OCI-M2 (cell line): ENCODE data around the gene THADA.

Experiments used
- DNase-seq: peaks from one replicate; lab custom pipeline; 2025; ENCODE audit not compliant: unreplicated experiment; lab: John Stamatoyannopoulos, UW

THADA gene

DNA sequence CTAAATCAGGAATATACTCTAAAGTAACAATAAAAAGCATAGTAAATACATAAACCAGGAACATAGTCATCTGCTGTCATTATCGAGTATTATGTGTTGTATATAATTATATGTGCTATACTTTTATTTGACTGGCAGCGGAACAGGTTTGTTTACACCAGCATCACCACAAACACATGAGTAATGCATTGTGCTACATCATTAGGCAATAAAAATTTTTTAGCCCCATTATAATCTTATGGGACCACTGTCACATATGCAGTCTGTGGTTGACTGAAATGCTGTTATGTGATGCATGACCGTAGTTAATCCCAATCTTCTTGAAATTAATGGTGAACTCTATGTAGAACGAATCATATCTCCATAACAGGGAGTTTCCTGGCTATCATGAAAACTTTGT is 232.7 kb downstream of the THADA start:
- DNase-seq, result no peak

DNA sequence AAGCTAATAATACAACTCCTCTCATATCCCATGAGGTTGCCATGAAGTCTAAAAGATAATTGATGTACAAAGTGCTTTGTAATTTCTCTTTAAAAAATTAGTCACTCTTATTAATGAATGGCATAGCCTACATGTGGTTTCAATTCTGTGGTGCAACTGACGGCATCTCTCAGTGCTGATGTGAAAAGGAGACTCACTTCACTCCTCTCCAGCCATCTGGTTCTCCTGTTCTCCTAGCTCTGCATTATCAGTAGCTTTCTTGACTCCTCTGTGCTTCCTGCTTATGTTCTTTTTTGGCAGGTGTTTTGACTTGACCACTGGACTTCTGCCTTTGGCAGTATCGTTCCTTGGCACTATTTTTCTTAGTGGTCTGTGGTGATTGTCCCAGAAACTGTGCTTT is 234.6 kb downstream of the THADA start:
- no peak for DNase-seq

DNA sequence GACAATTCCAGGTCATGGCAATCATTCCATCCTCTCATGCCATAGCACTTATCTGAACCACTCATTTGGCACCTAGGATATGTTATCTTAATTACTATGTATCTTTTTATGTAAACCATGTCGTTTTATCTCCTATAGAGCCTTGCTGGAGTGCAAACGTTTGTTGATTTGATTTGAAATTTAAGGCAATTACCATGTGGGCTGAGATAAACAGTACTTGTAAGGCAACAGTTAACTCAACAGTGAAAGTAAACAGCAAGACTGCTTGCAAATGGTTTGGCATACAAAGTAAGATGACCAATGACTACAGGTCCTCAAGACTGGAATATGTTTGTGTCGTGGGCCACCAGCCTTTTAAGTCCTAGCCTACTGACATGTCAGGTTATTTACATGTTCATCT is 235.7 kb downstream of the THADA start:
- no peak for DNase-seq

- DNase-seq, result no peak
These were observed 237.2 kb downstream of the THADA start for GRCh38 chr2:43358410-43359201.

DNA sequence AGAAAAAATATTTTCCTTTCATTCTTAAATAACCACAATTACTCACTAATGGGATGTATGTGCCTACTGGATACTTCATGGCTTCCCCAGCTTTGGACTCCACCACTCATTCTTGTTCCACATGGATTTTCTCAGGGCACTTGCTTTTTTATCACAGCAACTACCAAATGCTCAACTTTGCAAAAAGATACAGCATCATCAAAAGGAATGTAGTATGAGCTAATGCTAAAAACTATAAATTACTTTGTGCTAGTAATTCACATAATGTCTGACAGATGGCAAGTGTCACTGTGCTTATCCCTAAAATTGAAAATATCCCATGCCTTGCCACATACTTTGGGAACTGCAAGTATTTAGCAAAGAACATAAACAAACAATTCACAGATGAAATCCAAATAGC is 239.1 kb downstream of the THADA start:
- DNase-seq, result no peak

DNA sequence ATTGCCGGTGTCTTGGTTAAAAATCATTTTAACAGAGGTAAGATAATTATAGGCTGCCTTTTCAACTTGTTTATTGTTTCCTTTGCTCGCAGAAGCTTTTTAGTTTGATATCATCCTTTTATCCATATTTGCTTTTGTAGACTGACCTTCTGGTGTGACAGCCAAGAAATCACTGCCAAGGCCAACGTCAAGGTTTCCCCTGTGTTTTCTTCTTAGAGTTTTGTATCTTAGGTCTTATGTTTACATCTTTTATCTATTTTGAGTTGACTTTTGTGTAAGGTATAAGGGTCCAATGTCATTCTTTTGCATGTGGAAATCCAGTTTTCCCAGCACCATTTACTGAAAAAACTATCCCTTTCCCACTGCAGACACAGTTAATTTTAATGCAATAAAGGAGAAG is 240.4 kb downstream of the THADA start:
- no peak for DNase-seq

DNA sequence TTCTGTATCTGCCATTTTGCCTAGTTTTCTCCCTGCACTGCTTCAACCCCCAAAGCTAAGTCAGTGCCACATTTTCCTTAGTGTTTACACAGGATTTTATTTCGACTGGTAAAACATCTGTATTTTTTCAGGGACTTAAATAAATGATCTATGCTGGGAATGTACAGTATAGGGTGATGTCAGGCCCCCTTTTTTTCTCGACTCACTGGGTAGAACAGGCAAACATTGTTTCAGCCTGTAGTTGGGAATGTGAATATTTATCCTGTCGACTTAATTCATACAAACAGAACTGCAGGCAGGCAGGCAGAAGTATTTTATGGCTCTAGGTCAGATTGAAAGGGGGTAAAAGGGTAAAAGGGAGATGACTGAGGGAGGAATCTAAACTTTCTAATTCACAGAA is 245.9 kb downstream of the THADA start:
- DNase-seq, result no peak

GRCh38 chr2:43348908-43349661 is 246.8 kb downstream of the THADA start:
- no peak for DNase-seq

- DNase-seq, result no peak
These were observed 248.1 kb downstream of the THADA start for GRCh38 chr2:43347746-43348145.

DNA sequence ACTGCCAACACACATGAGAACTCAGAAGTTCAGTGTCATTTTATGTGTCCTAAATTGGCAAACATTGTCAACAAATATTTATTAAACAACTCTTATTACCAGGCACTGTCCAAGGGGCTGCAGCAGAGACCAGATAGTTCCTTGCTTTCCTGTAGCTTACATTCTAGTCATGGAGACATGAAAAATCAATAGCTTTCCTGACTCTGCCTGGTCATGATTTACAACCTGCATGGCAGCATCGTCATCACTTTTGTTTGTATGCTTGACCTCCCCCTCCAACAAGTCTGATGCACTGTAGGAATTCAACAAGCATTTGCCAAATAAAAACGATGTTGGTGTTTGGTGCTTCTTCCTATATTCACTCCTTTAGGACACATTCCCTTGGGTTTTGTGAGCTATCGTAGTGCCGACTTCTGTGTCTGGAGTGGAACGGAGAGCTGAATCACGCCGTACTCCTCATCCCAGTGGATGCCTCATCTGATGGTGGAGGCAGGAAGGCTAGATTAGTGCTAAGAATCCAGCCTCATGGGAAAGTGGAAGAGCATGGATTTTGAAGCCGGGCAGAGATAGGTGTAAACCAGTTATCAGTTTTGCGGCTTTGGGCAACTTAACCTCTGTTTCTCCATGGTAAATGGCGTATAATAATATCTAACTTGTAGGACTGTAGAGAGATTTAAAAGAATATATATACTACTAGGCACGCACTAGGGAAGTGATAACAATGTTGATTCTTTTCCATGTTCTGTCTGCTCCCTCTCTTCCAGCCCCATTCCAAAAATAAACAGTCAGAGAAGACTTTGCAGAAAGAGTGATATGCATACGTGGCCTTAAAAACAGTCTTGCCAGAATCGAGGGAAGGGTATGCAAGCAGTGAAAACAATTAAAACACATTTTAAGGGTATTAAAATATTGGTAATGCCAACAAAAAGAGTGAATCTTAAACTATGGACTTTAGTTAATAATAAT is 249.0 kb downstream of the THADA start:
- no peak for DNase-seq

GRCh38 chr2:43345872-43346271 is 250.0 kb downstream of the THADA start:
- no peak for DNase-seq

DNA sequence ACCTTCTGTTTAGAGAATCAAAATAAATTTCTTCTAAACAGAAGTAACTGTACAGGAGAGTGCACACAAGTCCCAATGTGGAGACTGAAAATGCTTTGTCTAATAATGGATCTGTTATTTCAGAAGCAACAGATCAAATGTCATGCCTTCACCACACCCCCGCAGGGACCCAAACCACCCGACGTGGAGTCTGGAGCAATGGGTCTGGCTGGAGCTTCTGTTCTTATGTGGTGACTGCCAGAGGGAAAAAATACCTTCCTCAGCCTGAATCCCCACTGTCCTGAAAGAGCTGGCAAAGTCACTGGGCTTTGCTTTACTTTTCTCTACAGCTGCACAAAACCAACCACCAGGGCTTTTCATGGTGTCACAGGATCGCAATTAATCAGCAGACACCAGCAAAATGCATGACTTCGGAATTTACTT is 250.4 kb downstream of the THADA start:
- no peak for DNase-seq

GRCh38 chr2:43344868-43345373 is 250.9 kb downstream of the THADA start:
- no peak for DNase-seq

GRCh38 chr2:43343573-43344304 is 252.1 kb downstream of the THADA start:
- no peak for DNase-seq

GRCh38 chr2:43341959-43342757 is 253.7 kb downstream of the THADA start:
- no peak for DNase-seq

DNA sequence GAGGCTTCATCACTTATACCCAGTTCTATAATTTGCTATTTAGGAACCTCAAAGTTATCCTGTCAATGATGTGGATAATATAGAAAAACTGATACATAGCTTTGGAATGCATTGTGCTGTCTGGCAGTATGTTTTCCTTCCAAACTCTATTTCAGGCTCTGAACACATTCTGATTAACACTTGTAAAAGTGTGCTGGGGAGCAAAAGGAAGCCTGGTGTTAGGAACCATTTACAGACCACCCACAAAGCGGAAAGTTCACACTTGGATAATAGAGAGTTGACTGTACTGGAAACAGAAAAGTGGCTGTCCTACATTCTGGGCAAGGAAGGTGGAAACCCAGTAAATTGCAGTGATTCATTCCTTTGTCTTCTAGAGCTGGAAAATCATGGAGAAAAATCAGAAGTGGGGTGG is 254.9 kb downstream of the THADA start:
- DNase-seq, result no peak

DNA sequence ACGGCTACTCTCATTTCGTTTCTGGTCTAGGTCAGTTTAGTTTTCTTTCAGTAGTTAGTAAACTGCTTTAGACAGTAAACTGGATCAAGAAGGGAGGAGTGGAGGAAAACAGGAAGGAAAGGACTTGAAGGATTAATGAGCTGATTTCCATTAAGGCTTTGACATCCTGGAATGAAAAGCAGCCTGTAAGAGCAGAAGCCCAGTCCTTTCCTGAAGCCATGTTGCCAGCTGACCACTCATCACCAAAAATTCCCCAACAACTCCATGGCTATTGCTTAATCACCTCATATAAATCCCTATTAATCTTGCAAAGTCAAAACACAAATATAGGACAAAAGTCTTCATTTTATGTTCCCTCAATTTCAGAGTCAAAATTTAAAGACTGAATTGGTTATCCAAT is 255.8 kb downstream of the THADA start:
- DNase-seq, result no peak

DNA sequence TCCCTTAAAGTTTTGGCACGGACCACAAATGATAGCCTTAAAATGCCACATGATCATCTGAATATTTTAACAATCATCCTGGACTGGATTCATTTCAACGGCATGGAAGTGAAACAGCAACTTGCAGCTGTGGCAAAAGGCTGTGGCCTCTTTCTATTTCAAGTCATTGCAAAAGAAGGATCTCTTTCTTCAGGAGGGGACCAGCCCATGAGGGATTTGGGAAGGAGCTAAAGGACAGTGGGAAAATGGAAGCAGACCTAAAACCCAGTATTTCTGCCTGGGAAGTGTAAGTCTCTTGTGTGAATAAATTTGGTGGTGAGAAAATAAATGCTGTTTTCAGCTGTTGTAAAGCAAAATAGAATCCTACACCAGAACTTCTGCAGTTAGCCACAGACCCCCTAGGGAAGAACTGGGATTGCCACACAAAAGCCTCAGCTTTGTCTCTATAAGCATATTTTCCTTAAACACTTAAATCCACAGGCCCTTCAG is 262.1 kb downstream of the THADA start:
- no peak for DNase-seq

- DNase-seq, result no peak
These were observed 262.7 kb downstream of the THADA start for GRCh38 chr2:43333101-43333655.
